SKM-1 treated with dmso at 0.1 percent for 144 hours (cell line): ENCODE results near the gene SEMA3A.
"Not testable (repeated sequence)": the region's sequence is repeated elsewhere in the genome, so short reads cannot be mapped to it uniquely, and the experiment has no call there.

Experiments
- DNase-seq: peaks from one replicate; lab custom pipeline; 2025; ENCODE audit not compliant: unreplicated experiment; lab: John Stamatoyannopoulos, UW

The SEMA3A gene

GRCh38 chr7:84194484-84195271 is at the start of gene SEMA3A:
Gene SEMA3A, minus strand, starts transcription at chr7:84194789. Its CDS starts 203 bp downstream, at chr7:84194586.
- peak; percentile 42 for DNase-seq

GRCh38 chr7:84243037-84243436 is 48.4 kb upstream of the SEMA3A start:
- not testable (repeated sequence) for DNase-seq

- no peak for DNase-seq
Observed at GRCh38 chr7:84238596-84238995, 44.0 kb upstream of the SEMA3A start.

- no peak for DNase-seq
Observed at GRCh38 chr7:84237533-84238173, 43.1 kb upstream of the SEMA3A start.

- DNase-seq: no peak
Observed at GRCh38 chr7:84236398-84236797, 41.8 kb upstream of the SEMA3A start.

- no peak for DNase-seq
Observed at GRCh38 chr7:84232646-84233045, 38.1 kb upstream of the SEMA3A start.

- no peak for DNase-seq
Observed at GRCh38 chr7:84231157-84231556, 36.6 kb upstream of the SEMA3A start.

- no peak for DNase-seq
Observed at GRCh38 chr7:84230491-84230890, 35.9 kb upstream of the SEMA3A start.

GRCh38 chr7:84228526-84228925 is 33.9 kb upstream of the SEMA3A start:
- no peak for DNase-seq

GRCh38 chr7:84226759-84227158 is 32.2 kb upstream of the SEMA3A start:
- no peak for DNase-seq

- DNase-seq: no peak
Observed at GRCh38 chr7:84224505-84224904, 29.9 kb upstream of the SEMA3A start.

GRCh38 chr7:84219310-84219709 is 24.7 kb upstream of the SEMA3A start:
- no peak for DNase-seq

- peak; percentile 43 for DNase-seq
Observed at GRCh38 chr7:84218681-84219080, 24.1 kb upstream of the SEMA3A start.

- DNase-seq: no peak
Observed at GRCh38 chr7:84216472-84216871, 21.9 kb upstream of the SEMA3A start.

- not testable (repeated sequence) for DNase-seq
Observed at GRCh38 chr7:84214757-84215156, 20.2 kb upstream of the SEMA3A start.

- no peak for DNase-seq
Observed at GRCh38 chr7:84210301-84210700, 15.7 kb upstream of the SEMA3A start.

GRCh38 chr7:84209006-84209405 is 14.4 kb upstream of the SEMA3A start:
- no peak for DNase-seq

- DNase-seq: no peak
Observed at GRCh38 chr7:84207615-84208014, 13.0 kb upstream of the SEMA3A start.

- no peak for DNase-seq
Observed at GRCh38 chr7:84207025-84207424, 12.4 kb upstream of the SEMA3A start.

GRCh38 chr7:84204655-84205054 is 10.1 kb upstream of the SEMA3A start:
- no peak for DNase-seq

- no peak for DNase-seq
Observed at GRCh38 chr7:84202855-84203254, 8.3 kb upstream of the SEMA3A start.

- no peak for DNase-seq
Observed at GRCh38 chr7:84200859-84201258, 6.3 kb upstream of the SEMA3A start.

- DNase-seq: no peak
Observed at GRCh38 chr7:84199216-84199615, 4.6 kb upstream of the SEMA3A start.
